Measurements from ENCODE around the gene CARMIL1.
A peak's percentile ranks its signal among the peaks of the same experiment; 100 is the strongest.

CARMIL1 gene

DNA sequence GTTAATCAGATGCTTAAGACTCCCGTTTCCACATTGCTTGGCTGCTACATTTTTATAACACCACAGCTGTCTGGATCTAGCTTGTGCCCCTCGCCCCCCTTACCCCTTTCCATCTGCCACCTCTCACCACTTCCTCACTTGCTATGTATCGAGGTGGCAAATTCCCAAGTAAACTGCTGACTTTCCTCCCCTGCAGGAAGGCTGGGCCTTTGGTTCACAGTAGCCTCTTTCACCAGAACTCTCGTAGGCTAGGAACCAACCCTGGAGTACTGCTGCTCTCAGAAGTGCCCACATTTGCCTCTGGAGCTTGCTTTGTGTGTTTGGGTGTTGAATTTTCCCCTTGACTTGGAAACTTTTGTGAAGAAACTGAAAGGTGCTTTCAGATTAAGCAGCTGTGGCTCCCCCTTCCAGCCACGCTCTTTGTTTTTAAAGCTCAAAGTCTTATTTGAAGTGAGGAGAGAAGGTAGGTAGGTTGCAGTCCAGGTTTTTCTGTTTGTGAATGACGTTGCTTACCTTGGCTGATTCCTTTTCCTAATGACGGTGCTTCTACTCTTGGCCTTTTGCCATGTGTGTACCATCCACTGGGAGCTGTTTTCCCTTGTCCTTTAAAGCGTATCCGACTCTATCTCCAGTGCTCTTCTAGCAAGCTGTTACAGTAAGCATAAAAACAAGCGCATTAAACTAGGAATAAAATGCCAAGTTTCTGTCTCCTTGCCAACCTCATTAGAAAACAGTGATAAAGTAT is 90.4 kb downstream of the CARMIL1 start:
- H3K36me3 ChIP-seq = no peaks in the 10 kb centered on the region
- no peak overlapping the region for H3K4me3 ChIP-seq (ENCODE audit: low read depth, low read length)
- H3K9me3 ChIP-seq (ENCODE audit: severe bottlenecking) = peaks cover 4% of the 10 kb centered on the region
- no peak overlapping the region for H3K27ac ChIP-seq
- H3K27me3 ChIP-seq (ENCODE audit: insufficient read depth, low read depth, severe bottlenecking) = no peaks in the 10 kb centered on the region
- TF ChIP-seq CTCF (IDR thresholded peaks at IDR 0.05; ENCODE audit: low read depth, low read length) = no peak
- peak; percentile 24 for DNase-seq

GRCh38 chr6:25370178-25371036 is 91.2 kb downstream of the CARMIL1 start:
- Histone ChIP-seq H3K27ac (no peak overlapping the region), H3K36me3 (no peaks in the 10 kb centered on the region), H3K9me3 (ENCODE audit: severe bottlenecking) (peaks cover 10% of the 10 kb centered on the region), H3K27me3 (ENCODE audit: insufficient read depth, low read depth, severe bottlenecking) (no peaks in the 10 kb centered on the region), H3K4me3 (ENCODE audit: low read depth, low read length) (no peak overlapping the region)
- DNase-seq = no peak
- TF ChIP-seq CTCF (IDR thresholded peaks at IDR 0.05; ENCODE audit: low read depth, low read length) = no peak

- H3K4me3 ChIP-seq (ENCODE audit: low read depth, low read length) = no peak overlapping the region
- no peak for TF ChIP-seq CTCF (IDR thresholded peaks at IDR 0.05; ENCODE audit: low read depth, low read length)
- peaks cover 10% of the 10 kb centered on the region for H3K9me3 ChIP-seq (ENCODE audit: severe bottlenecking)
- H3K27ac ChIP-seq = no peak overlapping the region
- DNase-seq = no peak
- H3K36me3 ChIP-seq = no peaks in the 10 kb centered on the region
- H3K27me3 ChIP-seq (ENCODE audit: insufficient read depth, low read depth, severe bottlenecking) = no peaks in the 10 kb centered on the region
Observed at GRCh38 chr6:25371037-25371347, 91.8 kb downstream of the CARMIL1 start.

DNA sequence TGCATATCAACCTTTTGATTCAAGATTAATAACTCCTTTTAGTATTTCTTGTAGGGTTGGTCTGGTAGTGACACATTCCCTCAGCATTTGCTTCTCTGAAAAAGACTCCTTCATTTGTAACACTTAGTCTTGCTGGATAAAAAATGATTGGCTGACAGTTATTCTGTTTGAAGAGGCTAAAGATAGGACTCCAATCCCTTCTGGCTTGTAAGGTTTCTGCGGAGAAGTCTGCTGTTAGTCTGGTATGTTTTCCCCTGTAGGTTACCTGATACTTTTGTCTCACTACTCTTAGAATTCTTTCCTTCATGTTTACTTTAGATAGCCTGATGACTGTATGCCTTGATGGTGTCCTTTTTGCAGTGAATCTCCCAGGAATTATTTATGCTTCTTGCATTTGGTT is 96.0 kb downstream of the CARMIL1 start:
- TF ChIP-seq CTCF (IDR thresholded peaks at IDR 0.05; ENCODE audit: low read depth, low read length) = no peak
- no peak overlapping the region for H3K27ac ChIP-seq
- H3K9me3 ChIP-seq (ENCODE audit: severe bottlenecking) = peaks cover 10% of the 10 kb centered on the region

DNA sequence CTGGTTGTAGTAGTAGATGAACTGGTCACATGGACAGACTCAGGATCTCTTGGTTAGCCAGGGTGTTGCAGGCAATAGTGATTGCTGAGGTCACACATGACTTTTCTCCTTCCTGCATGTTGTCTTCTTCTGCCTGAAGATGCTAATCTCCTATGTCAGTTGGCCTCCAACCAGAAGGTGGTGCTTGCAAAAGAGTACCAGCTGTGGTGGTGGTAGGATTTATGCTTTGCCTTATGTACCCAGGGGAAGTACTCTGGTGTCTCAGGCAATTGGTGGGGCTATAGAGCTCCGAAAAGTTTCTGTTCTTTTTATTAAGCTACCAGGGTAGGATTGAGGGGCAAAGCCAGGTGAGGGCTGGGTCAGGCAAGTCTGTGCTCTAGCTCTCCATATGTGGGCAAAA is 98.5 kb downstream of the CARMIL1 start:
- H3K27ac ChIP-seq = no peak overlapping the region
- H3K36me3 ChIP-seq = no peaks in the 10 kb centered on the region
- DNase-seq = no peak
- H3K27me3 ChIP-seq (ENCODE audit: insufficient read depth, low read depth, severe bottlenecking) = no peaks in the 10 kb centered on the region
- H3K9me3 ChIP-seq (ENCODE audit: severe bottlenecking) = peaks cover 10% of the 10 kb centered on the region
- no peak for TF ChIP-seq CTCF (IDR thresholded peaks at IDR 0.05; ENCODE audit: low read depth, low read length)
- H3K4me3 ChIP-seq (ENCODE audit: low read depth, low read length) = no peak overlapping the region

More for the DNA sequence above, 96.0 kb downstream of the CARMIL1 start:
- Histone ChIP-seq H3K4me3 (ENCODE audit: low read depth, low read length) (no peak overlapping the region), H3K27me3 (ENCODE audit: insufficient read depth, low read depth, severe bottlenecking) (no peaks in the 10 kb centered on the region), H3K36me3 (no peaks in the 10 kb centered on the region)
- DNase-seq = no peak
